A673 (cell line): Measurements from ENCODE around the gene CEP63. TPM values are rescaled to one million over a fixed set of nuclear protein-coding genes. Genes with fewer than 3 reads are reported as not detected.

Source experiments
- BruUV-seq: library from RNA; stranded (reverse); fragments of 400-500 nt; replicated peaks from 2 replicates; lab custom pipeline; 2021; lab: Mats Ljungman, UMichigan
- CTCF ChIA-PET: fragments of 300-600 bp; sonication (Branson Sonifier 250); formaldehyde crosslinking; loops from one replicate; lab custom pipeline; 2022; ENCODE audit warnings: antibody characterized with exemption; lab: Charles Lee
- POLR2A ChIA-PET: fragments of 300-600 bp; sonication (Branson Sonifier 250); formaldehyde crosslinking; loops from one replicate; lab custom pipeline; 2022; ENCODE audit warnings: antibody characterized with exemption; ENCODE audit not compliant: low non-redundant PET; lab: Charles Lee
- DNase-seq: peaks from one replicate; pipeline ENCODE4 v3.0.0-alpha.2; 2015; ENCODE audit warnings: low spot score
- H3K27ac ChIP-seq: fragments of 200-600 bp; sonication (generic); 2 replicates; pipeline ENCODE4 v1.5.1; 2016; ENCODE audit warnings: mixed run types, low read depth, mild to moderate bottlenecking, mixed read lengths, antibody characterized with exemption, low read length; ENCODE audit not compliant: poor library complexity, severe bottlenecking
- H3K27me3 ChIP-seq: fragments of 200-600 bp; sonication (generic); replicated peaks from 2 replicates; pipeline ENCODE4 v1.6.1; 2017; ENCODE audit warnings: mixed run types, low read depth, mild to moderate bottlenecking, mixed read lengths, antibody characterized with exemption, low read length; ENCODE audit not compliant: insufficient read depth, poor library complexity
- H3K36me3 ChIP-seq: fragments of 200-600 bp; sonication (generic); 2 replicates; pipeline ENCODE4 v1.6.1; 2016; ENCODE audit warnings: mixed run types, mild to moderate bottlenecking, mixed read lengths, antibody characterized with exemption, low read length; ENCODE audit not compliant: insufficient read depth, poor library complexity, severe bottlenecking
- H3K4me1 ChIP-seq: fragments of 200-600 bp; sonication (generic); 2 replicates; pipeline ENCODE4 v1.6.1; 2017; ENCODE audit warnings: mixed run types, mild to moderate bottlenecking, mixed read lengths, antibody characterized with exemption, low read length; ENCODE audit not compliant: insufficient read depth, poor library complexity, severe bottlenecking
- H3K4me3 ChIP-seq: fragments of 200-600 bp; sonication (generic); 2 replicates; pipeline ENCODE4 v1.5.1; 2016; ENCODE audit warnings: low read depth, mixed run types, mild to moderate bottlenecking, mixed read lengths, low read length; ENCODE audit not compliant: poor library complexity, severe bottlenecking
- H3K9me3 ChIP-seq: fragments of 200-600 bp; sonication (generic); 2 replicates; pipeline ENCODE4 v1.6.1; 2016; ENCODE audit warnings: mixed run types, low read depth, mild to moderate bottlenecking, mixed read lengths, antibody characterized with exemption, low read length; ENCODE audit not compliant: poor library complexity, severe bottlenecking
- CTCF ChIP-seq: fragments of 300-800, 200-600 bp; sonication (generic); conservative IDR thresholded peaks from 2 replicates; pipeline ENCODE4 v1.5.1; 2017; ENCODE audit warnings: low read depth, mild to moderate bottlenecking, antibody characterized with exemption, low read length, moderate library complexity, mixed read lengths
- EZH2 ChIP-seq: fragments of 200-600 bp; sonication (generic); IDR thresholded peaks from 2 replicates; pipeline ENCODE4 v1.6.1; 2017; ENCODE audit warnings: borderline replicate concordance, low read depth, mild to moderate bottlenecking, mixed read lengths, antibody characterized with exemption, low read length; ENCODE audit not compliant: poor library complexity, severe bottlenecking
- intact Hi-C: fragments of 100-400 bp; cut with micrococcal nuclease; formaldehyde crosslinking; loops from one replicate; pipeline ENCODE4 v1.10.0; 2022; ENCODE audit not compliant: unreplicated experiment
- total RNA-seq: library from RNA; stranded (reverse); gene quantifications from 2 replicates; pipeline ENCODE4 v1.2.3, GENCODE V29; 2021

The CEP63 gene
- total RNA-seq, 1 experiment from 2014 or later, result 29.2 TPM

GRCh38 chr3:134552784-134553183, 66.9 kb downstream of the CEP63 start:
- no peaks in the 10 kb centered on the region for H3K9me3 ChIP-seq
- CTCF ChIA-PET, result no interaction called here
- no peak overlapping the region for H3K4me3 ChIP-seq
- no peak overlapping the region for H3K27ac ChIP-seq
- no TSS peak for BruUV-seq
- peaks cover 4% of the 10 kb centered on the region for H3K36me3 ChIP-seq
- no peak for DNase-seq
- H3K4me1 ChIP-seq, result no peaks in the 10 kb centered on the region
- H3K27me3 ChIP-seq, result no peaks in the 10 kb centered on the region
- POLR2A ChIA-PET, result no interaction called here
- intact Hi-C loops, result no loop called here
- TF ChIP-seq CTCF (no peak), EZH2 (no peak)

- Histone ChIP-seq H3K27ac (no peak overlapping the region), H3K4me1 (no peaks in the 10 kb centered on the region), H3K4me3 (no peak overlapping the region), H3K36me3 (no peaks in the 10 kb centered on the region), H3K27me3 (no peaks in the 10 kb centered on the region), H3K9me3 (no peaks in the 10 kb centered on the region)
- TF ChIP-seq EZH2 (no peak), CTCF (no peak)
- DNase-seq, result no peak
- BruUV-seq, result no TSS peak
- ChIA-PET POLR2A (no interaction called here), CTCF (no interaction called here)
- intact Hi-C loops, result no loop called here
Observed at GRCh38 chr3:134559591-134559990, 73.7 kb downstream of the CEP63 start.

GRCh38 chr3:134562055-134562454, 76.2 kb downstream of the CEP63 start:
- POLR2A ChIA-PET, result no interaction called here
- no TSS peak for BruUV-seq
- TF ChIP-seq EZH2 (no peak), CTCF (no peak)
- CTCF ChIA-PET, result no interaction called here
- no peaks in the 10 kb centered on the region for H3K36me3 ChIP-seq
- no peak overlapping the region for H3K27ac ChIP-seq
- no peaks in the 10 kb centered on the region for H3K27me3 ChIP-seq
- no peak for DNase-seq
- intact Hi-C loops, result no loop called here
- no peak overlapping the region for H3K4me3 ChIP-seq
- no peaks in the 10 kb centered on the region for H3K9me3 ChIP-seq
- no peaks in the 10 kb centered on the region for H3K4me1 ChIP-seq
